Epithelial cell of esophagus (primary cell): ENCODE measurements around the gene FGG.

Source experiments
- DNase-seq: peaks from one replicate; pipeline ENCODE4 v3.0.0; 2010; ENCODE audit warnings: low read depth
- H3K4me3 ChIP-seq: 2 replicates; pipeline ENCODE4 v1.5.1; 2011; ENCODE audit warnings: mild to moderate bottlenecking, low read length, control low read depth
- CTCF ChIP-seq: IDR thresholded peaks from 2 replicates; pipeline ENCODE4 v1.5.1; 2011; ENCODE audit warnings: low read depth, mild to moderate bottlenecking, low read length, control low read depth, inconsistent platforms; ENCODE audit not compliant: insufficient read depth; ENCODE audit errors: missing control alignments

FGG gene

GRCh38 chr4:154585369-154586018 is 27.0 kb downstream of the FGG start:
- TF ChIP-seq CTCF, result no peak
- DNase-seq, result no peak
- no peak overlapping the region for H3K4me3 ChIP-seq

DNA sequence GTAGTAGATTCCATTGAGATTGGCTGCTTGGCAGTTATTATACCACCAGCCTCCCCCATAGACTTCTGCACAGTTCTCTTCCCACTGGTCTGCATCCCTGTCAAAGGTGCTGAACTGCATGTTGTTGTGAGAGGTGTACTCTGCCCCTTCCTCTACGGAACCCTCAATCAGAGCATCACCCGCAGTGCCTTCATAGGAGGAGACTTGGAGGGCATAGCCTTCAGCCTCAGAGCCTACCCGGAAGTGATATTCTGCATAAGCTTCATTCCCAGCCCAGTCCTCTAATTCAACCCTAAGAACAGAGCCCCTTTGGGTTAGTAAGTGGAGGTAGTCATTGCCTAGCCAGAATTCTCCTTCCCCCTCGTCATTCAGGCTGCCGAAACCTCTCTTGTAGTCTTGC is 28.2 kb downstream of the FGG start:
- H3K4me3 ChIP-seq, result no peak overlapping the region
- no peak for TF ChIP-seq CTCF
- no peak for DNase-seq

GRCh38 chr4:154583677-154584076 is 28.8 kb downstream of the FGG start:
- DNase-seq, result no peak
- TF ChIP-seq CTCF, result no peak
- H3K4me3 ChIP-seq, result no peak overlapping the region

GRCh38 chr4:154583230-154583629 is 29.2 kb downstream of the FGG start:
- DNase-seq, result no peak
- H3K4me3 ChIP-seq, result no peak overlapping the region
- no peak for TF ChIP-seq CTCF

- no peak for DNase-seq
- H3K4me3 ChIP-seq, result no peak overlapping the region
- no peak for TF ChIP-seq CTCF
Observed at GRCh38 chr4:154582723-154583122, 29.7 kb downstream of the FGG start.

DNA sequence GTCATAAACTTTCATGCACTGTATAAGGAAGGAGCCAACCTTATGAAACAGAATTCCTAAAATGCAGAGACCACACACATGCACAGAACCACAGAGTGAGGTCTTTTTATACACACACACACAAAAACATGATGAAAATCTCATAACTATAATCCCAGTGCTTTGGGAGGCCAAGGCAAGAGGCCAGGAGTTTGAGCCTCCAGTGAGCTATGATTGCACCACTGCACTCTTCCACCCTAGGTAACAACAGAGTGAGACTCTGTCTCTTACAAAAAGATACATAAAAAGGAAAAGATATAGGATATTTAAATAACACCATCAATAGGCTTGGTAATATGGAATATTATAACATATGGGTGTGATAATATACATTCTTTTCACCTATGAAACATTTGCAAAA is 32.5 kb downstream of the FGG start:
- TF ChIP-seq CTCF, result no peak
- DNase-seq, result no peak
- no peak overlapping the region for H3K4me3 ChIP-seq

DNA sequence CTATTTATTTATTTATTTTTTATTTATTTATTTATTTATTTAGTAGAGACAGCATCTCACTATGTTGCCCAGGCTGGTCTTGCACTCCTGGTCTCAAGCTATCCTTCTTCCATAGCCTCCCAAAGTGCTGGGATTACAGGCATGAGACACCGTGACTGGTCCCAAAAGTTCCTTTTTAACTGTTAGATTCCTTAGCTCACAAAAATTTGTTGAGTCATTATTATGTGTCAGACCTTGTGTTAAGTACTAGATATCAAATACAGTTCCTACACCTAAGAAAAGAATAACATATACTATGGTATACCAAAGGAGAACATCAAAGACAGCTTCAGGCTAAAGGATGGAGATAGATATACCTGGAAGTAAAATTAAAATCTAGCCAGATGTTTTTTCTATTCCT is 33.5 kb downstream of the FGG start:
- peak; percentile 43 for DNase-seq
- TF ChIP-seq CTCF, result no peak

More for the DNA sequence above, 33.5 kb downstream of the FGG start:
- H3K4me3 ChIP-seq, result no peak overlapping the region
